ENCODE results near the gene ZNF18. TPM values are rescaled to one million over a fixed set of nuclear protein-coding genes. Genes with fewer than 3 reads are reported as not detected.

Gene ZNF18
- total and polyA plus RNA-seq, 2 experiments from 2014 or later = 5.9 to 9.8 TPM

DNA sequence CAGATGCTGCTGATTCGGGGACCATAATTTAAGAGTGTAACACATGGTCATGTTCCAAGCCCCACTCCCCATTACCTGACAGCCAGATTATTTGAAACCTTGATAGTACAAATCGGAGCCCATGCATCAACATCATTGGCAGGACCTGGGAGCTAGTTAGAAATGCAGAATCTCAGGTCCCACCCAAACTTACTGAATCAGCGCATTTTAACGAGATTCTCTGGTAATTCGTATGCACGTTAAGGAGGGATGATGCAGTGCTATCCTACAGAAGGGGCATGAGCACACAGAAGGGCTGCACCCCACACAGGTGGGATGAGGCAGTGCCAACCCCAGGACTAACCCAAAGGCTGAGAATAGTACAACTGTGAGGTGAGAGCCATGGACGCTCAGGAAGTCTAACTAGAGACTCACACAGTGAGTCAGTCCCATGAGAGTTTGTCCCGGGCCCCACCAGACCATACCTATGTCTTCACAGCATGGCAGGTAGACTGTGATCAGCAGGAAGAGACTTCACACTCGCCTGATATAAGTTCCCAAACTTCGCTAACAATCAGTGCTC is 64.9 kb downstream of the ZNF18 start:
- Mint-ChIP-seq H3K4me1 (no peaks in the 10 kb centered on the region), H3K27ac (no peak overlapping the region), H3K27me3 (ENCODE audit: insufficient read depth, low read depth, poor library complexity) (peaks cover under 1% of the 10 kb centered on the region), H3K4me3 (no peak overlapping the region), H3K9me3 (peaks cover 89% of the 10 kb centered on the region), H3K36me3 (ENCODE audit: low read depth) (peaks cover 21% of the 10 kb centered on the region; the same call in 2 of the 3 replicates)
- Histone ChIP-seq H3K27ac (ENCODE audit: low read depth) (no peak overlapping the region), H3K4me2 (no peak overlapping the region), H2AFZ (no peak overlapping the region), H3K79me2 (replicated peaks; ENCODE audit: insufficient read depth) (no peaks in the 10 kb centered on the region), H3K4me1 (ENCODE audit: insufficient read depth) (peaks cover 9% of the 10 kb centered on the region), H3K9me2 (ENCODE audit: insufficient read depth) (no peaks in the 10 kb centered on the region), H3K36me3 (ENCODE audit: insufficient read depth) (no peaks in the 10 kb centered on the region), H3K27me3 (ENCODE audit: insufficient read depth) (no peaks in the 10 kb centered on the region), H3K4me3 (no peak overlapping the region), H3F3A (replicated peaks; ENCODE audit: low read depth) (no peaks in the 10 kb centered on the region), H4K20me1 (replicated peaks; ENCODE audit: insufficient read depth) (no peaks in the 10 kb centered on the region)
- TF ChIP-seq, protein P1, sequence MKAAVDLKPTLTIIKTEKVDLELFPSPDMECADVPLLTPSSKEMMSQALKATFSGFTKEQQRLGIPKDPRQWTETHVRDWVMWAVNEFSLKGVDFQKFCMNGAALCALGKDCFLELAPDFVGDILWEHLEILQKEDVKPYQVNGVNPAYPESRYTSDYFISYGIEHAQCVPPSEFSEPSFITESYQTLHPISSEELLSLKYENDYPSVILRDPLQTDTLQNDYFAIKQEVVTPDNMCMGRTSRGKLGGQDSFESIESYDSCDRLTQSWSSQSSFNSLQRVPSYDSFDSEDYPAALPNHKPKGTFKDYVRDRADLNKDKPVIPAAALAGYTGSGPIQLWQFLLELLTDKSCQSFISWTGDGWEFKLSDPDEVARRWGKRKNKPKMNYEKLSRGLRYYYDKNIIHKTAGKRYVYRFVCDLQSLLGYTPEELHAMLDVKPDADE (IDR thresholded peaks at IDR 0.05) = no peak
- no peak for TF ChIP-seq REST (IDR thresholded peaks at IDR 0.05; ENCODE audit: unreplicated experiment)
- TF ChIP-seq ZNF114 (CRISPR knock-in tag; IDR thresholded peaks at IDR 0.05) = no peak
- TF ChIP-seq EZH2 (IDR thresholded peaks at IDR 0.05; ENCODE audit: low read depth, unreplicated experiment) = no peak
- TF ChIP-seq CREB1 (CRISPR knock-in tag; IDR thresholded peaks at IDR 0.05; ENCODE audit: low read depth) = no peak
- TF ChIP-seq NANOG (IDR thresholded peaks at IDR 0.05; ENCODE audit: borderline replicate concordance) = no peak
- TF ChIP-seq EZH2phosphoT487 (IDR thresholded peaks at IDR 0.05; ENCODE audit: unreplicated experiment) = no peak
- TF ChIP-seq STAT1 (IDR thresholded peaks at IDR 0.05; ENCODE audit: unreplicated experiment) = no peak
- no peak for TF ChIP-seq JUNB (IDR thresholded peaks at IDR 0.05; ENCODE audit: unreplicated experiment)
- TF ChIP-seq, protein P2, sequence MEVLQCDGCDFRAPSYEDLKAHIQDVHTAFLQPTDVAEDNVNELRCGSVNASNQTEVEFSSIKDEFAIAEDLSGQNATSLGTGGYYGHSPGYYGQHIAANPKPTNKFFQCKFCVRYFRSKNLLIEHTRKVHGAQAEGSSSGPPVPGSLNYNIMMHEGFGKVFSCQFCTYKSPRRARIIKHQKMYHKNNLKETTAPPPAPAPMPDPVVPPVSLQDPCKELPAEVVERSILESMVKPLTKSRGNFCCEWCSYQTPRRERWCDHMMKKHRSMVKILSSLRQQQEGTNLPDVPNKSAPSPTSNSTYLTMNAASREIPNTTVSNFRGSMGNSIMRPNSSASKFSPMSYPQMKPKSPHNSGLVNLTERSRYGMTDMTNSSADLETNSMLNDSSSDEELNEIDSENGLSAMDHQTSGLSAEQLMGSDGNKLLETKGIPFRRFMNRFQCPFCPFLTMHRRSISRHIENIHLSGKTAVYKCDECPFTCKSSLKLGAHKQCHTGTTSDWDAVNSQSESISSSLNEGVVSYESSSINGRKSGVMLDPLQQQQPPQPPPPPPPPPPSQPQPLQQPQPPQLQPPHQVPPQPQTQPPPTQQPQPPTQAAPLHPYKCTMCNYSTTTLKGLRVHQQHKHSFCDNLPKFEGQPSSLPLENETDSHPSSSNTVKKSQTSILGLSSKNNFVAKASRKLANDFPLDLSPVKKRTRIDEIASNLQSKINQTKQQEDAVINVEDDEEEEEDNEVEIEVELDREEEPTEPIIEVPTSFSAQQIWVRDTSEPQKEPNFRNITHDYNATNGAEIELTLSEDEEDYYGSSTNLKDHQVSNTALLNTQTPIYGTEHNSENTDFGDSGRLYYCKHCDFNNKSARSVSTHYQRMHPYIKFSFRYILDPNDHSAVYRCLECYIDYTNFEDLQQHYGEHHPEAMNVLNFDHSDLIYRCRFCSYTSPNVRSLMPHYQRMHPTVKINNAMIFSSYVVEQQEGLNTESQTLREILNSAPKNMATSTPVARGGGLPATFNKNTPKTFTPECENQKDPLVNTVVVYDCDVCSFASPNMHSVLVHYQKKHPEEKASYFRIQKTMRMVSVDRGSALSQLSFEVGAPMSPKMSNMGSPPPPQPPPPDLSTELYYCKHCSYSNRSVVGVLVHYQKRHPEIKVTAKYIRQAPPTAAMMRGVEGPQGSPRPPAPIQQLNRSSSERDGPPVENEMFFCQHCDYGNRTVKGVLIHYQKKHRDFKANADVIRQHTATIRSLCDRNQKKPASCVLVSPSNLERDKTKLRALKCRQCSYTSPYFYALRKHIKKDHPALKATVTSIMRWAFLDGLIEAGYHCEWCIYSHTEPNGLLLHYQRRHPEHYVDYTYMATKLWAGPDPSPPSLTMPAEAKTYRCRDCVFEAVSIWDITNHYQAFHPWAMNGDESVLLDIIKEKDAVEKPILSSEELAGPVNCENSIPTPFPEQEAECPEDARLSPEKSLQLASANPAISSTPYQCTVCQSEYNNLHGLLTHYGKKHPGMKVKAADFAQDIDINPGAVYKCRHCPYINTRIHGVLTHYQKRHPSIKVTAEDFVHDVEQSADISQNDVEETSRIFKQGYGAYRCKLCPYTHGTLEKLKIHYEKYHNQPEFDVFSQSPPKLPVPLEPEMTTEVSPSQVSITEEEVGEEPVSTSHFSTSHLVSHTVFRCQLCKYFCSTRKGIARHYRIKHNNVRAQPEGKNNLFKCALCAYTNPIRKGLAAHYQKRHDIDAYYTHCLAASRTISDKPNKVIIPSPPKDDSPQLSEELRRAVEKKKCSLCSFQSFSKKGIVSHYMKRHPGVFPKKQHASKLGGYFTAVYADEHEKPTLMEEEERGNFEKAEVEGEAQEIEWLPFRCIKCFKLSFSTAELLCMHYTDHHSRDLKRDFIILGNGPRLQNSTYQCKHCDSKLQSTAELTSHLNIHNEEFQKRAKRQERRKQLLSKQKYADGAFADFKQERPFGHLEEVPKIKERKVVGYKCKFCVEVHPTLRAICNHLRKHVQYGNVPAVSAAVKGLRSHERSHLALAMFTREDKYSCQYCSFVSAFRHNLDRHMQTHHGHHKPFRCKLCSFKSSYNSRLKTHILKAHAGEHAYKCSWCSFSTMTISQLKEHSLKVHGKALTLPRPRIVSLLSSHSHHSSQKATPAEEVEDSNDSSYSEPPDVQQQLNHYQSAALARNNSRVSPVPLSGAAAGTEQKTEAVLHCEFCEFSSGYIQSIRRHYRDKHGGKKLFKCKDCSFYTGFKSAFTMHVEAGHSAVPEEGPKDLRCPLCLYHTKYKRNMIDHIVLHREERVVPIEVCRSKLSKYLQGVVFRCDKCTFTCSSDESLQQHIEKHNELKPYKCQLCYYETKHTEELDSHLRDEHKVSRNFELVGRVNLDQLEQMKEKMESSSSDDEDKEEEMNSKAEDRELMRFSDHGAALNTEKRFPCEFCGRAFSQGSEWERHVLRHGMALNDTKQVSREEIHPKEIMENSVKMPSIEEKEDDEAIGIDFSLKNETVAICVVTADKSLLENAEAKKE (CRISPR knock-in tag; IDR thresholded peaks at IDR 0.05) = no peak
- TF ChIP-seq ZNF331 (CRISPR knock-in tag; IDR thresholded peaks at IDR 0.05; ENCODE audit: low read depth) = no peak
- TF ChIP-seq POLR2AphosphoS5 (IDR thresholded peaks at IDR 0.05; ENCODE audit: low read depth) = no peak
- TF ChIP-seq, protein P3, sequence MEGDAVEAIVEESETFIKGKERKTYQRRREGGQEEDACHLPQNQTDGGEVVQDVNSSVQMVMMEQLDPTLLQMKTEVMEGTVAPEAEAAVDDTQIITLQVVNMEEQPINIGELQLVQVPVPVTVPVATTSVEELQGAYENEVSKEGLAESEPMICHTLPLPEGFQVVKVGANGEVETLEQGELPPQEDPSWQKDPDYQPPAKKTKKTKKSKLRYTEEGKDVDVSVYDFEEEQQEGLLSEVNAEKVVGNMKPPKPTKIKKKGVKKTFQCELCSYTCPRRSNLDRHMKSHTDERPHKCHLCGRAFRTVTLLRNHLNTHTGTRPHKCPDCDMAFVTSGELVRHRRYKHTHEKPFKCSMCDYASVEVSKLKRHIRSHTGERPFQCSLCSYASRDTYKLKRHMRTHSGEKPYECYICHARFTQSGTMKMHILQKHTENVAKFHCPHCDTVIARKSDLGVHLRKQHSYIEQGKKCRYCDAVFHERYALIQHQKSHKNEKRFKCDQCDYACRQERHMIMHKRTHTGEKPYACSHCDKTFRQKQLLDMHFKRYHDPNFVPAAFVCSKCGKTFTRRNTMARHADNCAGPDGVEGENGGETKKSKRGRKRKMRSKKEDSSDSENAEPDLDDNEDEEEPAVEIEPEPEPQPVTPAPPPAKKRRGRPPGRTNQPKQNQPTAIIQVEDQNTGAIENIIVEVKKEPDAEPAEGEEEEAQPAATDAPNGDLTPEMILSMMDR (conservative IDR thresholded peaks at IDR 0.05; ENCODE audit: low read depth in 2 of 2) = no peak
- DNase-seq (ENCODE audit: low spot score) = no peak
- ATAC-seq = no peak

Measured in GM23338 (cell line).